ENCODE results near the gene ITGB1BP1.

ITGB1BP1 gene

GRCh38 chr2:9420495-9420894 is 2.8 kb downstream of the ITGB1BP1 start:
- no peak for DNase-seq (ENCODE audit: low spot score)
- in situ Hi-C loops (cut with MboI; ENCODE audit: low sequenced_read_pairs, unreplicated experiment) = no loop called here
- TF ChIP-seq CTCF (IDR thresholded peaks at IDR 0.05; ENCODE audit: borderline replicate concordance, control extremely low read depth, extremely low read depth, insufficient read depth, missing control alignments) = no peak

- no peak for TF ChIP-seq CTCF (IDR thresholded peaks at IDR 0.05; ENCODE audit: borderline replicate concordance, control extremely low read depth, extremely low read depth, insufficient read depth, missing control alignments)
- no peak for DNase-seq (ENCODE audit: low spot score)
- in situ Hi-C loops (cut with MboI; ENCODE audit: low sequenced_read_pairs, unreplicated experiment) = no loop called here
Observed at GRCh38 chr2:9419541-9419940, 3.8 kb downstream of the ITGB1BP1 start.

GRCh38 chr2:9418746-9419145 is 4.6 kb downstream of the ITGB1BP1 start:
- DNase-seq (ENCODE audit: low spot score) = no peak
- TF ChIP-seq CTCF (IDR thresholded peaks at IDR 0.05; ENCODE audit: borderline replicate concordance, control extremely low read depth, extremely low read depth, insufficient read depth, missing control alignments) = no peak
- in situ Hi-C loops (cut with MboI; ENCODE audit: low sequenced_read_pairs, unreplicated experiment) = no loop called here

GRCh38 chr2:9417725-9418124 is 5.6 kb downstream of the ITGB1BP1 start:
- in situ Hi-C loops (cut with MboI; ENCODE audit: low sequenced_read_pairs, unreplicated experiment) = no loop called here
- no peak for TF ChIP-seq CTCF (IDR thresholded peaks at IDR 0.05; ENCODE audit: borderline replicate concordance, control extremely low read depth, extremely low read depth, insufficient read depth, missing control alignments)
- no peak for DNase-seq (ENCODE audit: low spot score)

GRCh38 chr2:9416962-9417316 is 6.4 kb downstream of the ITGB1BP1 start:
- no peak for TF ChIP-seq CTCF (IDR thresholded peaks at IDR 0.05; ENCODE audit: borderline replicate concordance, control extremely low read depth, extremely low read depth, insufficient read depth, missing control alignments)
- in situ Hi-C loops (cut with MboI; ENCODE audit: low sequenced_read_pairs, unreplicated experiment) = no loop called here
- no peak for DNase-seq (ENCODE audit: low spot score)

- TF ChIP-seq CTCF (IDR thresholded peaks at IDR 0.05; ENCODE audit: borderline replicate concordance, control extremely low read depth, extremely low read depth, insufficient read depth, missing control alignments) = no peak
- no peak for DNase-seq (ENCODE audit: low spot score)
- in situ Hi-C loops (cut with MboI; ENCODE audit: low sequenced_read_pairs, unreplicated experiment) = no loop called here
Observed at GRCh38 chr2:9416267-9416961, 6.9 kb downstream of the ITGB1BP1 start.

All from GM13976 (cell line).